K562 (cell line): ENCODE data around the gene TICAM1. TPM values are rescaled to one million over a fixed set of nuclear protein-coding genes. Genes with fewer than 3 reads are reported as not detected.

Experiments used
- ATF4 ChIP-seq: fragments of 450-650 bp; formaldehyde crosslinking; IDR thresholded peaks from 2 replicates; pipeline ENCODE4 v1.4.0; 2022; ENCODE audit warnings: mild to moderate bottlenecking, moderate library complexity
- FOXM1 ChIP-seq, 2 experiments: fragments of 450-650 bp in 1 of 2; sonication (generic) in 1 of 2; formaldehyde crosslinking in 1 of 2; IDR thresholded peaks; 2 replicates each; pipeline versions ENCODE4 v1.6.1 to v1.9.0; 2017 to 2022; ENCODE audit warnings: low read depth in 2 of 2, mild to moderate bottlenecking in 2 of 2, missing genetic modification reagents in 1 of 2, moderate library complexity in 1 of 2
- HLTF ChIP-seq: fragments of 450-650 bp; IDR thresholded peaks from 2 replicates; pipeline ENCODE4 v1.6.1; 2016
- MTA2 ChIP-seq: fragments of 450-650 bp; IDR thresholded peaks from 2 replicates; pipeline ENCODE4 v1.6.1; 2016; ENCODE audit warnings: low read depth
- NFIC ChIP-seq: fragments of 450-650 bp; IDR thresholded peaks from 2 replicates; pipeline ENCODE4 v1.6.1; 2017; ENCODE audit warnings: mild to moderate bottlenecking, inconsistent platforms
- NR2F6 ChIP-seq: fragments of 450-650 bp; formaldehyde crosslinking; IDR thresholded peaks from 2 replicates; pipeline ENCODE4 v1.4.0; 2020; ENCODE audit warnings: mild to moderate bottlenecking
- SMAD2 ChIP-seq: fragments of 150-350 bp; IDR thresholded peaks from 2 replicates; pipeline ENCODE4 v1.6.1; 2014; ENCODE audit warnings: low read depth, mild to moderate bottlenecking, low read length
- SPI1 ChIP-seq: IDR thresholded peaks from 2 replicates; pipeline ENCODE4 v1.6.1; 2011; ENCODE audit warnings: low read depth, low read length, control low read depth, borderline replicate concordance
- SUPT5H ChIP-seq: fragments of 450-650 bp; IDR thresholded peaks from 2 replicates; pipeline ENCODE4 v1.6.1; 2016
- TAF1 ChIP-seq: IDR thresholded peaks from 2 replicates; pipeline ENCODE4 v1.6.1; 2011; ENCODE audit warnings: mild to moderate bottlenecking, low read length, moderate library complexity; ENCODE audit not compliant: insufficient read depth, control insufficient read depth, severe bottlenecking; ENCODE audit errors: extremely low read depth
- TARDBP ChIP-seq: fragments of 450-650 bp; IDR thresholded peaks from 2 replicates; pipeline ENCODE4 v1.6.1; 2016
- XRCC3 ChIP-seq: fragments of 450-650 bp; IDR thresholded peaks from 2 replicates; pipeline ENCODE4 v1.6.1; 2017; ENCODE audit warnings: mild to moderate bottlenecking, moderate library complexity
- ZEB2 ChIP-seq: fragments of 450-650 bp; IDR thresholded peaks from 2 replicates; pipeline ENCODE4 v1.6.1; 2016
- ZFX ChIP-seq: sonication (generic); formaldehyde crosslinking; IDR thresholded peaks from 2 replicates; pipeline ENCODE4 v1.8.0; 2022; ENCODE audit warnings: mild to moderate bottlenecking, missing genetic modification reagents, moderate library complexity
- ZNF232 ChIP-seq: sonication (generic); formaldehyde crosslinking; IDR thresholded peaks from 2 replicates; pipeline ENCODE4 v1.8.0; 2022; ENCODE audit warnings: mild to moderate bottlenecking, missing genetic modification reagents
- ZNF316 ChIP-seq: fragments of 450-650 bp; IDR thresholded peaks from 2 replicates; pipeline ENCODE4 v1.6.1; 2016
- polyA plus RNA-seq, 8 experiments: library from polyadenylated mRNA; depleted of rRNA in 4 of 8; stranded (reverse) in 5 of 8; unstranded in 3 of 8; fragments of >200 nt; fragmentation: Nextera tagmentation in 2 of 8; fragmentation: Illumina TruSeq in 1 of 8; extraction: Ambion mirVana in 2 of 8; extraction: Trizol in 1 of 8; gene quantifications; 2 replicates each; pipeline versions ENCODE4 v1.2.1 to v1.2.3, GENCODE V29; 2011 to 2014; ENCODE audit warnings: inconsistent platforms in 1 of 8, missing spikeins in 1 of 8
- total RNA-seq, 7 experiments: library from RNA; depleted of rRNA in 6 of 7; stranded (reverse); fragments of >200 nt in 6 of 7; fragmentation: Illumina TruSeq in 2 of 7; extraction: Trizol in 2 of 7; gene quantifications; 2 replicates each; pipeline versions ENCODE4 v1.2.1 to v1.2.3, GENCODE V29; 2011 to 2021; ENCODE audit warnings: low replicate concordance in 1 of 7
- TF ChIP-seq, protein P1 (sequence below): sonication (generic); formaldehyde crosslinking; IDR thresholded peaks from 2 replicates; pipeline ENCODE4 v1.8.0; 2023; ENCODE audit warnings: missing genetic modification reagents, mild to moderate bottlenecking, borderline replicate concordance
- TF ChIP-seq, protein P2 (sequence below): sonication (generic); formaldehyde crosslinking; IDR thresholded peaks from 2 replicates; pipeline ENCODE4 v1.9.0; 2022; ENCODE audit warnings: mild to moderate bottlenecking, missing genetic modification reagents
- TF ChIP-seq, protein P3 (sequence below), 2 experiments: fragments of 450-650 bp in 1 of 2; IDR thresholded peaks; 2 replicates each; pipeline ENCODE4 v1.6.1; 2011 to 2017; ENCODE audit warnings: low read depth in 2 of 2, antibody characterized with exemption in 1 of 2, borderline replicate concordance in 1 of 2, low read length in 1 of 2, mild to moderate bottlenecking in 1 of 2, mixed read lengths in 1 of 2; ENCODE audit not compliant: control insufficient read depth in 1 of 2

Gene TICAM1
- total and polyA plus RNA-seq, 9 of the 15 experiments (the other 6 are each of a cell fraction or from before 2014, with no cell fraction given), result 0.07 to 11.6 (median 1.5) TPM

DNA sequence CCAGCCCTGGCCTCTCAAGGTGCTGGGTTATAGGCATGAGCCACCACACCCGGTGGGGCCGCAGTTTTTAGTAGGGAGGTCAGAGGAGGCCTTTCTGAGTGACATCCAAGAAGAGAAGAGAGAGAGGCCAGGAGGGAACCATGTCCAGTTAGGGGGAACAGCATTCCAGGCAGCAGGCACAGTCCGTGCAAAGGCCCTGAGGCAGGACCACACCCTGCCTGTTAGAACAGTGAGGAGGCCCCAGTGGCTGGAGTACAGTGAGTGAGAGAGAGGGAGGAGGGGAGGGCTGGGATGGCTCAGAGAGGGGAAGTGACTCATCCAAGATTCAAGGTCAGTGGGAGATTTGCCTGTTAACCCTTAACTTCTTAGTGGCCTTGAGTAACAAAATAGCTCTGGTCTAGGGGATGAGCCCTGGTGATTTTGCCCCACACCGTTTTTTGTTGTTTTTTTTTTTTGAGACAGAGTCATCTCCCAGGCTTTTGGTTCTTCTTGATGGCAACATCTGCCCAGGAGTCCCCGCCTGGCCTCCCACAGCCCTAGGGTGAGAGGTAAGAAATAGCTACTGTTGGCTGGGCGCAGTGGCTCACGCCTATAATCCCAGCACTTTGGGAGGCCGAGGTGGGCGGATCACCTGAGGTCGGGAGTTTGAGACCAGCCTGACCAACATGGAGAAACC lies 38.7 kb upstream of the TICAM1 start (continued):
- TF ChIP-seq, protein P1, sequence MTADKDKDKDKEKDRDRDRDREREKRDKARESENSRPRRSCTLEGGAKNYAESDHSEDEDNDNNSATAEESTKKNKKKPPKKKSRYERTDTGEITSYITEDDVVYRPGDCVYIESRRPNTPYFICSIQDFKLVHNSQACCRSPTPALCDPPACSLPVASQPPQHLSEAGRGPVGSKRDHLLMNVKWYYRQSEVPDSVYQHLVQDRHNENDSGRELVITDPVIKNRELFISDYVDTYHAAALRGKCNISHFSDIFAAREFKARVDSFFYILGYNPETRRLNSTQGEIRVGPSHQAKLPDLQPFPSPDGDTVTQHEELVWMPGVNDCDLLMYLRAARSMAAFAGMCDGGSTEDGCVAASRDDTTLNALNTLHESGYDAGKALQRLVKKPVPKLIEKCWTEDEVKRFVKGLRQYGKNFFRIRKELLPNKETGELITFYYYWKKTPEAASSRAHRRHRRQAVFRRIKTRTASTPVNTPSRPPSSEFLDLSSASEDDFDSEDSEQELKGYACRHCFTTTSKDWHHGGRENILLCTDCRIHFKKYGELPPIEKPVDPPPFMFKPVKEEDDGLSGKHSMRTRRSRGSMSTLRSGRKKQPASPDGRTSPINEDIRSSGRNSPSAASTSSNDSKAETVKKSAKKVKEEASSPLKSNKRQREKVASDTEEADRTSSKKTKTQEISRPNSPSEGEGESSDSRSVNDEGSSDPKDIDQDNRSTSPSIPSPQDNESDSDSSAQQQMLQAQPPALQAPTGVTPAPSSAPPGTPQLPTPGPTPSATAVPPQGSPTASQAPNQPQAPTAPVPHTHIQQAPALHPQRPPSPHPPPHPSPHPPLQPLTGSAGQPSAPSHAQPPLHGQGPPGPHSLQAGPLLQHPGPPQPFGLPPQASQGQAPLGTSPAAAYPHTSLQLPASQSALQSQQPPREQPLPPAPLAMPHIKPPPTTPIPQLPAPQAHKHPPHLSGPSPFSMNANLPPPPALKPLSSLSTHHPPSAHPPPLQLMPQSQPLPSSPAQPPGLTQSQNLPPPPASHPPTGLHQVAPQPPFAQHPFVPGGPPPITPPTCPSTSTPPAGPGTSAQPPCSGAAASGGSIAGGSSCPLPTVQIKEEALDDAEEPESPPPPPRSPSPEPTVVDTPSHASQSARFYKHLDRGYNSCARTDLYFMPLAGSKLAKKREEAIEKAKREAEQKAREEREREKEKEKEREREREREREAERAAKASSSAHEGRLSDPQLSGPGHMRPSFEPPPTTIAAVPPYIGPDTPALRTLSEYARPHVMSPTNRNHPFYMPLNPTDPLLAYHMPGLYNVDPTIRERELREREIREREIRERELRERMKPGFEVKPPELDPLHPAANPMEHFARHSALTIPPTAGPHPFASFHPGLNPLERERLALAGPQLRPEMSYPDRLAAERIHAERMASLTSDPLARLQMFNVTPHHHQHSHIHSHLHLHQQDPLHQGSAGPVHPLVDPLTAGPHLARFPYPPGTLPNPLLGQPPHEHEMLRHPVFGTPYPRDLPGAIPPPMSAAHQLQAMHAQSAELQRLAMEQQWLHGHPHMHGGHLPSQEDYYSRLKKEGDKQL (CRISPR knock-in tag), result no peak
- no peak for TF ChIP-seq TARDBP
- TF ChIP-seq ZFX (CRISPR knock-in tag), result peak; percentile 71
- TF ChIP-seq ZNF316, result no peak
- TF ChIP-seq SMAD2, result no peak
- TF ChIP-seq ZNF232 (CRISPR knock-in tag), result no peak
- TF ChIP-seq FOXM1 (IDR thresholded peaks at IDR 0.05; ENCODE audit: low read depth), result peak; percentile 62
- no peak for TF ChIP-seq FOXM1 (CRISPR knock-in tag; IDR thresholded peaks at IDR 0.05; ENCODE audit: low read depth)
- peak; percentile 36; the same call in 1 of the 2 replicates for TF ChIP-seq MTA2
- TF ChIP-seq ATF4, result no peak
- TF ChIP-seq ZEB2, result no peak; the same call in 1 of the 2 replicates
- TF ChIP-seq NFIC, result peak; percentile 63
- TF ChIP-seq, protein P2, sequence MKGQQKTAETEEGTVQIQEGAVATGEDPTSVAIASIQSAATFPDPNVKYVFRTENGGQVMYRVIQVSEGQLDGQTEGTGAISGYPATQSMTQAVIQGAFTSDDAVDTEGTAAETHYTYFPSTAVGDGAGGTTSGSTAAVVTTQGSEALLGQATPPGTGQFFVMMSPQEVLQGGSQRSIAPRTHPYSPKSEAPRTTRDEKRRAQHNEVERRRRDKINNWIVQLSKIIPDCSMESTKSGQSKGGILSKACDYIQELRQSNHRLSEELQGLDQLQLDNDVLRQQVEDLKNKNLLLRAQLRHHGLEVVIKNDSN, result no peak
- TF ChIP-seq SPI1, result peak; percentile 96
- TF ChIP-seq, protein P3, sequence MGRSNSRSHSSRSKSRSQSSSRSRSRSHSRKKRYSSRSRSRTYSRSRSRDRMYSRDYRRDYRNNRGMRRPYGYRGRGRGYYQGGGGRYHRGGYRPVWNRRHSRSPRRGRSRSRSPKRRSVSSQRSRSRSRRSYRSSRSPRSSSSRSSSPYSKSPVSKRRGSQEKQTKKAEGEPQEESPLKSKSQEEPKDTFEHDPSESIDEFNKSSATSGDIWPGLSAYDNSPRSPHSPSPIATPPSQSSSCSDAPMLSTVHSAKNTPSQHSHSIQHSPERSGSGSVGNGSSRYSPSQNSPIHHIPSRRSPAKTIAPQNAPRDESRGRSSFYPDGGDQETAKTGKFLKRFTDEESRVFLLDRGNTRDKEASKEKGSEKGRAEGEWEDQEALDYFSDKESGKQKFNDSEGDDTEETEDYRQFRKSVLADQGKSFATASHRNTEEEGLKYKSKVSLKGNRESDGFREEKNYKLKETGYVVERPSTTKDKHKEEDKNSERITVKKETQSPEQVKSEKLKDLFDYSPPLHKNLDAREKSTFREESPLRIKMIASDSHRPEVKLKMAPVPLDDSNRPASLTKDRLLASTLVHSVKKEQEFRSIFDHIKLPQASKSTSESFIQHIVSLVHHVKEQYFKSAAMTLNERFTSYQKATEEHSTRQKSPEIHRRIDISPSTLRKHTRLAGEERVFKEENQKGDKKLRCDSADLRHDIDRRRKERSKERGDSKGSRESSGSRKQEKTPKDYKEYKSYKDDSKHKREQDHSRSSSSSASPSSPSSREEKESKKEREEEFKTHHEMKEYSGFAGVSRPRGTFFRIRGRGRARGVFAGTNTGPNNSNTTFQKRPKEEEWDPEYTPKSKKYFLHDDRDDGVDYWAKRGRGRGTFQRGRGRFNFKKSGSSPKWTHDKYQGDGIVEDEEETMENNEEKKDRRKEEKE (IDR thresholded peaks at IDR 0.05; ENCODE audit: borderline replicate concordance in 1 of 2, control insufficient read depth in 1 of 2, low read depth in 2 of 2, low read length in 1 of 2), result no peak
- no peak for TF ChIP-seq SUPT5H
- TF ChIP-seq XRCC3, result no peak
- TF ChIP-seq NR2F6 (CRISPR knock-in tag), result no peak
- TF ChIP-seq TAF1, result no peak
- peak; percentile 83 for TF ChIP-seq HLTF
